ENCODE measurements around the gene CNIH2. TPM values are rescaled to one million over a fixed set of nuclear protein-coding genes. Genes with fewer than 3 reads are reported as not detected.

Gene CNIH2
- total RNA-seq, 1 experiment from 2014 or later: 12.9 TPM

GRCh38 chr11:66230156-66230555 is 47.8 kb upstream of the CNIH2 start:
- TF ChIP-seq KAT7 (CRISPR knock-in tag; IDR thresholded peaks at IDR 0.05; ENCODE audit: borderline replicate concordance): no peak
- no peaks in the 10 kb centered on the region for H3K36me3 Mint-ChIP-seq
- peaks cover 19% of the 10 kb centered on the region for H3K4me1 Mint-ChIP-seq
- ChIA-PET POLR2A (no interaction called here), CTCF (no interaction called here)
- peak overlapping the region; percentile 63 for H3K27ac Mint-ChIP-seq
- H3K9me3 Mint-ChIP-seq: no peaks in the 10 kb centered on the region
- no peak overlapping the region for H3K4me3 Mint-ChIP-seq
- DNase-seq (ENCODE audit: low spot score): no peak
- no peak for ATAC-seq
- H3K27me3 Mint-ChIP-seq (ENCODE audit: low read depth): no peaks in the 10 kb centered on the region

- ChIA-PET CTCF (interaction anchor here (1.5 kb wide), 1 partner anchor 9 kb away, joined by 9 read pairs; no protein-coding TSS in a partner anchor), POLR2A (no interaction called here)
- Mint-ChIP-seq H3K9me3 (no peaks in the 10 kb centered on the region), H3K4me3 (no peak overlapping the region), H3K4me1 (peaks cover 19% of the 10 kb centered on the region), H3K27me3 (ENCODE audit: low read depth) (no peaks in the 10 kb centered on the region), H3K27ac (no peak overlapping the region), H3K36me3 (no peaks in the 10 kb centered on the region)
- no peak for TF ChIP-seq ERG (CRISPR knock-in tag; IDR thresholded peaks at IDR 0.05)
- TF ChIP-seq ZNF425 (CRISPR knock-in tag; conservative IDR thresholded peaks at IDR 0.05): no peak
- TF ChIP-seq SMAD4 (CRISPR knock-in tag; IDR thresholded peaks at IDR 0.05): no peak
- no peak for TF ChIP-seq SMAD3 (CRISPR knock-in tag; IDR thresholded peaks at IDR 0.05; ENCODE audit: borderline replicate concordance)
- ATAC-seq (no peak), DNase-seq (ENCODE audit: low spot score) (no peak)
These were observed 47.0 kb upstream of the CNIH2 start for GRCh38 chr11:66230978-66231377.

GRCh38 chr11:66231561-66231960 is 46.4 kb upstream of the CNIH2 start:
- ATAC-seq: no peak
- POLR2A ChIA-PET: no interaction called here
- CTCF ChIA-PET: interaction anchor here (1.5 kb wide), 1 partner anchor 9 kb away, joined by 9 read pairs; no protein-coding TSS in a partner anchor

GRCh38 chr11:66232769-66233168 is 45.2 kb upstream of the CNIH2 start:
- H3K4me1 Mint-ChIP-seq: peaks cover 19% of the 10 kb centered on the region
- DNase-seq (ENCODE audit: low spot score) (no peak), ATAC-seq (no peak)
- ChIA-PET POLR2A (no interaction called here), CTCF (interaction anchor here (0.9 to 3.1 kb wide), 2 partner anchors 10 to 50 kb away, joined by 3 to 12 read pairs; no protein-coding TSS in a partner anchor)
- H3K27me3 Mint-ChIP-seq (ENCODE audit: low read depth): no peaks in the 10 kb centered on the region
- no peak overlapping the region for H3K27ac Mint-ChIP-seq
- no peak overlapping the region for H3K4me3 Mint-ChIP-seq
- no peaks in the 10 kb centered on the region for H3K36me3 Mint-ChIP-seq
- no peaks in the 10 kb centered on the region for H3K9me3 Mint-ChIP-seq
- TF ChIP-seq ZNF317 (CRISPR knock-in tag; IDR thresholded peaks at IDR 0.05; ENCODE audit: borderline replicate concordance, low read depth): no peak
- no peak for TF ChIP-seq ETV6 (CRISPR knock-in tag; IDR thresholded peaks at IDR 0.05)
- TF ChIP-seq FOXP4 (CRISPR knock-in tag; IDR thresholded peaks at IDR 0.05): no peak
- TF ChIP-seq CTCF (IDR thresholded peaks at IDR 0.05): no peak
- no peak for TF ChIP-seq ZNF263 (CRISPR knock-in tag; IDR thresholded peaks at IDR 0.05; ENCODE audit: low read depth)
- no peak for TF ChIP-seq FOXJ3 (CRISPR knock-in tag; IDR thresholded peaks at IDR 0.05; ENCODE audit: borderline replicate concordance)
- no peak for TF ChIP-seq TEAD4 (CRISPR knock-in tag; IDR thresholded peaks at IDR 0.05)
- no peak for TF ChIP-seq JAZF1 (CRISPR knock-in tag; IDR thresholded peaks at IDR 0.05)
- no peak for TF ChIP-seq ZNF138 (CRISPR knock-in tag; conservative IDR thresholded peaks at IDR 0.05)
- no peak for TF ChIP-seq EMX1 (CRISPR knock-in tag; IDR thresholded peaks at IDR 0.05)
- TF ChIP-seq ERG (CRISPR knock-in tag; IDR thresholded peaks at IDR 0.05): no peak

More at GRCh38 chr11:66231561-66231960, 46.4 kb upstream of the CNIH2 start:
- no peak for DNase-seq (ENCODE audit: low spot score)
- TF ChIP-seq NR1H2 (CRISPR knock-in tag; IDR thresholded peaks at IDR 0.05) (no peak), ZNF317 (CRISPR knock-in tag; IDR thresholded peaks at IDR 0.05; ENCODE audit: borderline replicate concordance, low read depth) (no peak), PREB (CRISPR knock-in tag; IDR thresholded peaks at IDR 0.05; ENCODE audit: borderline replicate concordance) (no peak)
- no peaks in the 10 kb centered on the region for H3K9me3 Mint-ChIP-seq
- H3K4me3 Mint-ChIP-seq: no peak overlapping the region
- peaks cover 19% of the 10 kb centered on the region for H3K4me1 Mint-ChIP-seq
- no peaks in the 10 kb centered on the region for H3K27me3 Mint-ChIP-seq (ENCODE audit: low read depth)
- H3K36me3 Mint-ChIP-seq: no peaks in the 10 kb centered on the region
- peak overlapping the region; percentile 13; the same call in 1 of the 2 replicates for H3K27ac Mint-ChIP-seq

Measured in WTC11 (cell line).